ENCODE measurements around the gene ADARB1. TPM values are rescaled to one million over a fixed set of nuclear protein-coding genes. Genes with fewer than 3 reads are reported as not detected.

ADARB1 gene
- total and polyA plus RNA-seq, 2 of the 8 experiments (the other 6 are each of a cell fraction or from before 2014, with no cell fraction given): 4.7 to 14.9 TPM

DNA sequence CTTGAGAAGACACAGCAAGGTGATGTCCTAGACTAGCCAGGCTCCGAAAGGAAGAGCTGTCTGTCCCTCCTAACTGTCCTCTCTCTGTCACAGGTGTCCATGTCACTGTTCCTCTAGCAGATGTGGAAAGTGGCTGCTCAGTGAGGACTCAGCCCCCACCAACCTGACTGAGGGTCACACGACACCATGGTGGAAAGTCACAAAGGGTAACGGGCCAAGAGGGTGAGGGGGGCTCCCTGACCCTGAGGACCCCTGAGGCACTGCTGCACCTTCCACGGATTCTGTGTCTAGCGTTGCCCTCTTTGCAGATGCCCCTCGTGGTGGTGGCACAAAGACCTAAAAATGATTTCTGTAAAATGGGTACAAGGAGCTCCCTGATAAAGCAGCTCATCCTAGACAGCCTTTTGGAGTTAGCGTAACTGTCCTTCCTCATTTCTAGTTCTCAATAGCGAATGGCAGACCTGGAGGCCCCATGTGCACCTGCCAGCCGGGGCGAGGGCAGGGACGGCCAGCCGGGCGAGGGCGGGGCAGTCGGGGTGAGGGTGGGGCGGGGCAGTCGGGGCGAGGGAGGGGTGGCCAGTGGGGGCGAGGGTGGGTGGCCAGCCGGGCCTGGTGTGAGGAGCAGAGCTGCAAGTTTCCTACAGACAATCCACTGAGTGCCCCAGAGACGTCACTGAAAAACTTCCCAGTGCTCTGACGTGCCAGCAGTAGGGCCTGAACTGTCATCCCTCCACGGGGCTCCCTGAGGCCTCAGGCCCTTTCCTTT lies 189.9 kb downstream of the ADARB1 start:
- DNase-seq (ENCODE audit: low read depth in 1 of 2, low spot score in 2 of 2): peak in 1 of 2 experiments; percentile 14
- Histone ChIP-seq H3K23me2 (ENCODE audit: low read depth, low read length) (no peaks in the 10 kb centered on the region), H3K4me2 (ENCODE audit: insufficient read depth in 1 of 2, low read depth in 2 of 2, low read length in 2 of 2) (no peak overlapping the region), H3K79me1 (ENCODE audit: low read depth, low read length) (no peaks in the 10 kb centered on the region; the same call in 1 of the 2 replicates), H2BK12ac (ENCODE audit: low read depth, low read length) (no peak overlapping the region), H4K91ac (replicated peaks; ENCODE audit: insufficient read length, low read length) (no peak overlapping the region), H3K56ac (replicated peaks; ENCODE audit: insufficient read length, low read depth, low read length) (no peak overlapping the region), H3K79me2 (ENCODE audit: control insufficient read depth in 1 of 2, insufficient read depth in 2 of 2, low read length in 2 of 2) (no peaks in the 10 kb centered on the region), H3K9me3 (ENCODE audit: insufficient read depth in 2 of 2, low read depth in 1 of 2, low read length in 1 of 2) (no peaks in the 10 kb centered on the region; a peak in 1 of 4 replicates), H3K27ac (ENCODE audit: low read depth, low read length) (no peak overlapping the region), H4K20me1 (replicated peaks in 1 of 2; ENCODE audit: control insufficient read depth in 1 of 2, insufficient read depth in 2 of 2, low read length in 2 of 2) (peaks cover 0 to 7% of the 10 kb centered on the region in 2 experiments), H3K18ac (ENCODE audit: extremely low read depth, low read length) (no peak overlapping the region), H3K4me1 (replicated peaks in 1 of 4; ENCODE audit: control insufficient read depth in 3 of 4, insufficient read depth in 4 of 4, low read length in 3 of 4) (no peaks in the 10 kb centered on the region), H3K4ac (replicated peaks; ENCODE audit: insufficient read length, low read depth, low read length) (no peak overlapping the region), H3K27me3 (replicated peaks in 1 of 4; ENCODE audit: control insufficient read depth in 3 of 4, extremely low read depth in 1 of 4, insufficient read depth in 3 of 4, low read length in 3 of 4) (no peaks in the 10 kb centered on the region), H3K9ac (replicated peaks in 1 of 4; ENCODE audit: extremely low read depth in 1 of 4, low read depth in 3 of 4, low read length in 3 of 4) (no peak overlapping the region), H3K14ac (ENCODE audit: insufficient read length) (no peak overlapping the region), H2BK20ac (ENCODE audit: low read length) (no peak overlapping the region), H3K23ac (ENCODE audit: insufficient read length) (no peak overlapping the region), H4K5ac (ENCODE audit: insufficient read length, low read depth, low read length) (no peak overlapping the region), H2AFZ (ENCODE audit: low read length) (no peak overlapping the region), H2AK5ac (ENCODE audit: low read depth, low read length) (no peak overlapping the region), H2BK15ac (ENCODE audit: low read length) (no peak overlapping the region), H2BK120ac (replicated peaks; ENCODE audit: low read depth, low read length) (no peak overlapping the region), H4K8ac (ENCODE audit: extremely low read depth, insufficient read depth, low read length) (no peak overlapping the region), H2BK5ac (ENCODE audit: low read depth, low read length) (no peak overlapping the region), H3K4me3 (ENCODE audit: extremely low read depth in 1 of 4, insufficient read depth in 2 of 4, low read depth in 3 of 4, low read length in 4 of 4) (no peak overlapping the region), H3K36me3 (ENCODE audit: control insufficient read depth in 2 of 4, insufficient read depth in 4 of 4, low read length in 3 of 4) (peaks cover 8 to 38% (median 34%) of the 10 kb centered on the region in 4 experiments)
- ChIA-PET POLR2A (ENCODE audit: partially characterized antibody) (no interaction called here), CTCF (ENCODE audit: partially characterized antibody) (no interaction called here)
- no peak for TF ChIP-seq TAF7 (optimal IDR thresholded peaks at IDR 0.05; ENCODE audit: borderline replicate concordance, low read depth, low read length)
- TF ChIP-seq, protein P1, sequence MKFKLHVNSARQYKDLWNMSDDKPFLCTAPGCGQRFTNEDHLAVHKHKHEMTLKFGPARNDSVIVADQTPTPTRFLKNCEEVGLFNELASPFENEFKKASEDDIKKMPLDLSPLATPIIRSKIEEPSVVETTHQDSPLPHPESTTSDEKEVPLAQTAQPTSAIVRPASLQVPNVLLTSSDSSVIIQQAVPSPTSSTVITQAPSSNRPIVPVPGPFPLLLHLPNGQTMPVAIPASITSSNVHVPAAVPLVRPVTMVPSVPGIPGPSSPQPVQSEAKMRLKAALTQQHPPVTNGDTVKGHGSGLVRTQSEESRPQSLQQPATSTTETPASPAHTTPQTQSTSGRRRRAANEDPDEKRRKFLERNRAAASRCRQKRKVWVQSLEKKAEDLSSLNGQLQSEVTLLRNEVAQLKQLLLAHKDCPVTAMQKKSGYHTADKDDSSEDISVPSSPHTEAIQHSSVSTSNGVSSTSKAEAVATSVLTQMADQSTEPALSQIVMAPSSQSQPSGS (IDR thresholded peaks at IDR 0.05; ENCODE audit: low read length): no peak
- no peak for TF ChIP-seq ASH2L (IDR thresholded peaks at IDR 0.05; ENCODE audit: low read length)
- no peak for TF ChIP-seq KDM4A (IDR thresholded peaks at IDR 0.05; ENCODE audit: low read depth, low read length, severe bottlenecking)
- TF ChIP-seq KDM5A (IDR thresholded peaks at IDR 0.05; ENCODE audit: low read length): no peak
- no peak for TF ChIP-seq HDAC2 (IDR thresholded peaks at IDR 0.05; ENCODE audit: borderline replicate concordance in 1 of 2, low read depth in 2 of 2, low read length in 2 of 2)
- 96% methylated on average over 11 of the region's 23 CpGs; no CpG with 5 or more reads in 1 of the 2 experiments for WGBS, 2 experiments (ENCODE audit: extremely low coverage in 1 of 2, insufficient coverage in 1 of 2, insufficient read length in 1 of 2, insufficient replicate concordance in 2 of 2, low coverage in 1 of 2, low lambda C conversion rate in 2 of 2, missing lambda C conversion rate in 1 of 2)
- FAIRE-seq: no peak

Measured in H1 (cell line).